Measurements from ENCODE around the gene SLC6A12.

DNA sequence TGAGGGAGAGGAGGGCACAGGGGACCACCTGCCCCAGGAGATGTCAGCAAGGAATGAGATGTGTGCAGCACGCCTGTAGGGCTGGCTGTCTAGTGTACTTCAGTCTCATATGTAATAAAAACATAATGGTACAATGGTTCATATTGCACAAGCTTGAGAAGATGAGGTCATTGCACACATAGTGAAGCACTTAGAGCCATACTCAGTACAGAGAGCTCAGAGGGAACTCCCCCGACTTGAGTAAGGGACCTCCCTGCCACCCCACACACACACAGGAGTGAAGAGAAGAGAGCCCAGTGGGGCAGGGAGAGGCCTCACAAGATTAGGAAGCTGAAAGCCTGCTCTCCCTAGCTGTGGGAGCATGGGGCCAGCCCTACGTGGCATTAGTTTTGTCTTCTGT is 61.5 kb downstream of the SLC6A12 start:
- TF ChIP-seq, protein P1, sequence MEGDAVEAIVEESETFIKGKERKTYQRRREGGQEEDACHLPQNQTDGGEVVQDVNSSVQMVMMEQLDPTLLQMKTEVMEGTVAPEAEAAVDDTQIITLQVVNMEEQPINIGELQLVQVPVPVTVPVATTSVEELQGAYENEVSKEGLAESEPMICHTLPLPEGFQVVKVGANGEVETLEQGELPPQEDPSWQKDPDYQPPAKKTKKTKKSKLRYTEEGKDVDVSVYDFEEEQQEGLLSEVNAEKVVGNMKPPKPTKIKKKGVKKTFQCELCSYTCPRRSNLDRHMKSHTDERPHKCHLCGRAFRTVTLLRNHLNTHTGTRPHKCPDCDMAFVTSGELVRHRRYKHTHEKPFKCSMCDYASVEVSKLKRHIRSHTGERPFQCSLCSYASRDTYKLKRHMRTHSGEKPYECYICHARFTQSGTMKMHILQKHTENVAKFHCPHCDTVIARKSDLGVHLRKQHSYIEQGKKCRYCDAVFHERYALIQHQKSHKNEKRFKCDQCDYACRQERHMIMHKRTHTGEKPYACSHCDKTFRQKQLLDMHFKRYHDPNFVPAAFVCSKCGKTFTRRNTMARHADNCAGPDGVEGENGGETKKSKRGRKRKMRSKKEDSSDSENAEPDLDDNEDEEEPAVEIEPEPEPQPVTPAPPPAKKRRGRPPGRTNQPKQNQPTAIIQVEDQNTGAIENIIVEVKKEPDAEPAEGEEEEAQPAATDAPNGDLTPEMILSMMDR (conservative IDR thresholded peaks at IDR 0.05 in 1 of 2, IDR thresholded peaks at IDR 0.05 in 1 of 2; ENCODE audit: extremely low read depth in 1 of 2, insufficient read depth in 1 of 2, low read depth in 1 of 2, low read length in 2 of 2) = no peak
- no peak for TF ChIP-seq EZH2 (IDR thresholded peaks at IDR 0.05; ENCODE audit: borderline replicate concordance, low read length)

All from mammary epithelial cell (primary cell).